Measurements from ENCODE around the gene ATG2A. TPM values are rescaled to one million over a fixed set of nuclear protein-coding genes. Genes with fewer than 3 reads are reported as not detected.

ATG2A gene
- total and polyA plus RNA-seq, 2 donors from 2014 or later, result 16.8 to 26.9 TPM

- Histone ChIP-seq H3K4me3 (ENCODE audit: low read length in 3 of 3) (peak within 1 kb of the TSS; percentile 75 to 98 (median 81)), H3K27me3 (ENCODE audit: control insufficient read depth, insufficient read depth, low read length) (no peaks in the 10 kb centered on the region), H3K9ac (ENCODE audit: low read length in 3 of 3) (peak within 1 kb of the TSS; percentile 64 to 89 (median 82)), H3K27ac (ENCODE audit: low read depth in 2 of 2, low read length in 2 of 2) (peak within 1 kb of the TSS; percentile 79 to 85), H3K9me3 (ENCODE audit: control insufficient read depth in 2 of 3, insufficient read depth in 1 of 3, low read length in 3 of 3) (no peaks in the 10 kb centered on the region), H3K36me3 (ENCODE audit: control insufficient read depth in 2 of 3, insufficient read depth in 3 of 3, low read length in 3 of 3) (peaks cover 0 to 8% (median 0%) of the 10 kb centered on the region in 3 donors), H3K4me1 (ENCODE audit: control insufficient read depth in 2 of 3, insufficient read depth in 2 of 3, low read depth in 1 of 3, low read length in 3 of 3) (peaks cover 0 to 17% (median 0%) of the 10 kb centered on the region in 3 donors)
- TF ChIP-seq, protein P1, sequence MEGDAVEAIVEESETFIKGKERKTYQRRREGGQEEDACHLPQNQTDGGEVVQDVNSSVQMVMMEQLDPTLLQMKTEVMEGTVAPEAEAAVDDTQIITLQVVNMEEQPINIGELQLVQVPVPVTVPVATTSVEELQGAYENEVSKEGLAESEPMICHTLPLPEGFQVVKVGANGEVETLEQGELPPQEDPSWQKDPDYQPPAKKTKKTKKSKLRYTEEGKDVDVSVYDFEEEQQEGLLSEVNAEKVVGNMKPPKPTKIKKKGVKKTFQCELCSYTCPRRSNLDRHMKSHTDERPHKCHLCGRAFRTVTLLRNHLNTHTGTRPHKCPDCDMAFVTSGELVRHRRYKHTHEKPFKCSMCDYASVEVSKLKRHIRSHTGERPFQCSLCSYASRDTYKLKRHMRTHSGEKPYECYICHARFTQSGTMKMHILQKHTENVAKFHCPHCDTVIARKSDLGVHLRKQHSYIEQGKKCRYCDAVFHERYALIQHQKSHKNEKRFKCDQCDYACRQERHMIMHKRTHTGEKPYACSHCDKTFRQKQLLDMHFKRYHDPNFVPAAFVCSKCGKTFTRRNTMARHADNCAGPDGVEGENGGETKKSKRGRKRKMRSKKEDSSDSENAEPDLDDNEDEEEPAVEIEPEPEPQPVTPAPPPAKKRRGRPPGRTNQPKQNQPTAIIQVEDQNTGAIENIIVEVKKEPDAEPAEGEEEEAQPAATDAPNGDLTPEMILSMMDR (IDR thresholded peaks at IDR 0.05; ENCODE audit: borderline replicate concordance, extremely low read depth, insufficient read depth), result peak; percentile 16
- intact Hi-C loops (cut with DNase I), result no loop called here
- DNase-seq (peak; percentile 90 to 97 (median 95)), FAIRE-seq (peak; percentile 17)
Measured at GRCh38 chr11:64923944-64924909, 7.2 kb upstream of the ATG2A start, which contains the start of gene PPP2R5B. Gene PPP2R5B, plus strand, starts transcription at chr11:64924689. Its CDS starts 1,046 bp downstream, at chr11:64925735.

DNA sequence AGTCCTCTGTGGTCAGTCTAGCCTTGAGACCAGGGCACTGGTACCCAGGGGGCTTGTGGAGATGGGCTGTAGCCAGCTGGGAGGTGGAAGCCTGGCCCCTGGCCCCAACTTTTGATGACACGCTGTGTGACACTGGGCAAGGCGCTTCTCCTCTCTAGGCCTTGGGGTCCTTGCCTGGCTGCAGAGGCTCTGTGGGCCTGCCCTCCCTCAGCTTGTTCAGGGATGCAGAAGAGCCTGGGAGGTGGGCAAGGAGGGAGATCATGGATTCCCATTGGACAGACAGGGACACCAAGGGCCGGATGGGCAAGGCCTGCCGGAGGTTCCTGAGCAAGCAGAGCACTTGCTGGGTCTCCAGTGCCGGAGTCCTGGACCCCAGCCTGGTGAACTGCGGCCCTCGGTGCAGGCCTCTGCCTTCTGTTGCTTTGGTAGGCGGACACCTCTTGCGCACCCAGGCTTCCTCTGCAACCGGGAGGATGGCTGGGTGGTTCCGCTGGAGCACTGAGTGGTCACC is 6.2 kb upstream of the ATG2A start:
- FAIRE-seq, result no peak
- no peak overlapping the region for H3K27ac ChIP-seq (ENCODE audit: low read depth in 2 of 2, low read length in 2 of 2)
- H3K36me3 ChIP-seq (ENCODE audit: control insufficient read depth in 2 of 3, insufficient read depth in 3 of 3, low read length in 3 of 3), result peaks cover 0 to 4% (median 0%) of the 10 kb centered on the region in 3 donors
- peak overlapping the region in 1 of 3 donors; percentile 89 for H3K9ac ChIP-seq (ENCODE audit: low read length in 3 of 3)
- intact Hi-C loops (cut with DNase I), result no loop called here
- no peaks in the 10 kb centered on the region for H3K9me3 ChIP-seq (ENCODE audit: control insufficient read depth in 2 of 3, insufficient read depth in 1 of 3, low read length in 3 of 3)
- TF ChIP-seq, protein P1 (IDR thresholded peaks at IDR 0.05; ENCODE audit: borderline replicate concordance, extremely low read depth, insufficient read depth), result no peak
- no peaks in the 10 kb centered on the region for H3K27me3 ChIP-seq (ENCODE audit: control insufficient read depth, insufficient read depth, low read length)
- peak in 1 of 5 donors; percentile 75 for DNase-seq
- peak overlapping the region in 1 of 3 donors; percentile 98 for H3K4me3 ChIP-seq (ENCODE audit: low read length in 3 of 3)
- H3K4me1 ChIP-seq (ENCODE audit: control insufficient read depth in 2 of 3, insufficient read depth in 2 of 3, low read depth in 1 of 3, low read length in 3 of 3), result peaks cover 0 to 18% (median 0%) of the 10 kb centered on the region in 3 donors

- no peaks in the 10 kb centered on the region for H3K27me3 ChIP-seq (ENCODE audit: control insufficient read depth, insufficient read depth, low read length)
- FAIRE-seq (no peak), DNase-seq (peak in 1 of 5 donors; percentile 43)
- intact Hi-C loops (cut with DNase I), result no loop called here
- peaks cover 0 to 24% (median 0%) of the 10 kb centered on the region in 3 donors for H3K4me1 ChIP-seq (ENCODE audit: control insufficient read depth in 2 of 3, insufficient read depth in 2 of 3, low read depth in 1 of 3, low read length in 3 of 3)
- no peak overlapping the region for H3K4me3 ChIP-seq (ENCODE audit: low read length in 3 of 3)
- H3K9me3 ChIP-seq (ENCODE audit: control insufficient read depth in 2 of 3, insufficient read depth in 1 of 3, low read length in 3 of 3), result no peaks in the 10 kb centered on the region
- H3K36me3 ChIP-seq (ENCODE audit: control insufficient read depth in 2 of 3, insufficient read depth in 3 of 3, low read length in 3 of 3), result no peaks in the 10 kb centered on the region
- H3K27ac ChIP-seq (ENCODE audit: low read depth in 2 of 2, low read length in 2 of 2), result no peak overlapping the region
- TF ChIP-seq, protein P1 (IDR thresholded peaks at IDR 0.05; ENCODE audit: borderline replicate concordance, extremely low read depth, insufficient read depth), result no peak
- H3K9ac ChIP-seq (ENCODE audit: low read length in 3 of 3), result no peak overlapping the region
Measured at GRCh38 chr11:64921384-64921783, 4.4 kb upstream of the ATG2A start.
